Fibroblast of villous mesenchyme (primary cell): ENCODE results near the gene NAPB. TPM values are rescaled to one million over a fixed set of nuclear protein-coding genes. Genes with fewer than 3 reads are reported as not detected.

Experiments used
- DNase-seq: peaks from one replicate; pipeline ENCODE4 v3.0.0-alpha.2; 2010; ENCODE audit warnings: low read depth
- H3K4me3 ChIP-seq: 2 replicates; pipeline ENCODE4 v1.5.1; 2011; ENCODE audit warnings: low read depth, mild to moderate bottlenecking, low read length
- CTCF ChIP-seq: IDR thresholded peaks from 2 replicates; pipeline ENCODE4 v1.5.1; 2012; ENCODE audit warnings: low read depth, mild to moderate bottlenecking, low read length; ENCODE audit not compliant: insufficient read depth
- total RNA-seq: library from RNA; depleted of rRNA; stranded (reverse); fragments of >200 nt; gene quantifications from 2 replicates; pipeline ENCODE4 v1.2.3, GENCODE V29; 2012

Gene NAPB
- total RNA-seq, 1 donor = 9.5 TPM

GRCh38 chr20:23386304-23387117 is 34.8 kb downstream of the NAPB start:
- no peak for DNase-seq
- H3K4me3 ChIP-seq = no peak overlapping the region
- TF ChIP-seq CTCF = no peak

- TF ChIP-seq CTCF = no peak
- H3K4me3 ChIP-seq = no peak overlapping the region
- DNase-seq = no peak
Observed at GRCh38 chr20:23381876-23382275, 39.4 kb downstream of the NAPB start.

- no peak for TF ChIP-seq CTCF
- no peak for DNase-seq
- H3K4me3 ChIP-seq = no peak overlapping the region
Observed at GRCh38 chr20:23379772-23380171, 41.5 kb downstream of the NAPB start.

GRCh38 chr20:23375827-23376226 is 45.5 kb downstream of the NAPB start:
- DNase-seq = no peak
- no peak for TF ChIP-seq CTCF
- no peak overlapping the region for H3K4me3 ChIP-seq

GRCh38 chr20:23374441-23374840 is 46.8 kb downstream of the NAPB start:
- TF ChIP-seq CTCF = no peak
- no peak for DNase-seq
- no peak overlapping the region for H3K4me3 ChIP-seq

- no peak for TF ChIP-seq CTCF
- no peak for DNase-seq
- no peak overlapping the region for H3K4me3 ChIP-seq
Observed at GRCh38 chr20:23371496-23371895, 49.8 kb downstream of the NAPB start.

GRCh38 chr20:23370873-23371272 is 50.4 kb downstream of the NAPB start:
- DNase-seq = no peak
- no peak for TF ChIP-seq CTCF
- H3K4me3 ChIP-seq = no peak overlapping the region
